ENCODE measurements around the gene PLEK. TPM values are rescaled to one million over a fixed set of nuclear protein-coding genes. Genes with fewer than 3 reads are reported as not detected.

Gene PLEK
- total and polyA plus RNA-seq, 2 donors (not counting 3 experiments of a cell fraction or from before 2014, with no cell fraction given) = 0.03 to 0.11 TPM

GRCh38 chr2:68432696-68433658 is 67.9 kb downstream of the PLEK start:
- Histone ChIP-seq H3K36me3 (ENCODE audit: control insufficient read depth in 2 of 2, extremely low read depth in 1 of 2, insufficient read depth in 2 of 2, low read length in 2 of 2) (no peaks in the 10 kb centered on the region), H2AFZ (ENCODE audit: low read depth, low read length) (no peak overlapping the region), H3K27me3 (ENCODE audit: control insufficient read depth in 2 of 2, insufficient read depth in 2 of 2, low read length in 2 of 2) (peaks cover 9 to 12% of the 10 kb centered on the region in 2 experiments), H4K20me1 (replicated peaks; ENCODE audit: control insufficient read depth, extremely low read depth, insufficient read depth, low read length) (no peaks in the 10 kb centered on the region), H3K79me2 (ENCODE audit: control insufficient read depth, insufficient read depth, low read length) (no peaks in the 10 kb centered on the region), H3K9me3 (replicated peaks; ENCODE audit: control insufficient read depth, insufficient read depth, low read length) (no peaks in the 10 kb centered on the region), H3K9ac (replicated peaks; ENCODE audit: extremely low read depth, insufficient read depth, low read length) (no peak overlapping the region), H3K4me2 (ENCODE audit: insufficient read depth, low read length) (no peak overlapping the region), H3K9me1 (replicated peaks; ENCODE audit: control insufficient read depth, extremely low read depth, insufficient read depth, low read length) (no peaks in the 10 kb centered on the region), H3K4me1 (ENCODE audit: control insufficient read depth, extremely low read depth, insufficient read depth, low read length) (no peaks in the 10 kb centered on the region), H3K4me3 (replicated peaks in 1 of 3; ENCODE audit: insufficient read depth in 1 of 3, low read depth in 1 of 3, low read length in 3 of 3) (no peak overlapping the region), H3K27ac (ENCODE audit: insufficient read depth, low read depth, low read length) (no peak overlapping the region)
- dilution Hi-C loops (cut with MboI; ENCODE audit: extremely low pct_ligation_motif_present, low sequenced_read_pairs) (no loop called here), intact Hi-C loops (cut with micrococcal nuclease) (no loop called here)
- CTCF ChIA-PET = interaction anchor here (1.9 kb wide), 1 partner anchor 8 kb away, joined by 23 read pairs; no protein-coding TSS in a partner anchor
- POLR2A ChIA-PET = no interaction called here
- no peak for TF ChIP-seq POLR2A (IDR thresholded peaks at IDR 0.05; ENCODE audit: low read depth, low read length)
- no peak for TF ChIP-seq POLR2AphosphoS5 (IDR thresholded peaks at IDR 0.05; ENCODE audit: insufficient read depth, low read depth, low read length)
- no peak for TF ChIP-seq MAX (IDR thresholded peaks at IDR 0.05; ENCODE audit: insufficient read depth, insufficient read length)
- no peak for TF ChIP-seq GATA2 (IDR thresholded peaks at IDR 0.05; ENCODE audit: insufficient read depth, insufficient read length, low read depth, low read length)
- TF ChIP-seq EZH2 (IDR thresholded peaks at IDR 0.05; ENCODE audit: borderline replicate concordance, low read depth, low read length, severe bottlenecking) = no peak
- TF ChIP-seq MYC (IDR thresholded peaks at IDR 0.05; ENCODE audit: low read depth, low read length) = no peak
- TF ChIP-seq JUN (IDR thresholded peaks at IDR 0.05; ENCODE audit: borderline replicate concordance, insufficient read depth, insufficient read length, low read depth) = no peak
- TF ChIP-seq CTCF (IDR thresholded peaks at IDR 0.05; ENCODE audit: extremely low read depth in 1 of 2, insufficient read depth in 1 of 2, low read depth in 1 of 2, low read length in 2 of 2) = no peak
- no peak for TF ChIP-seq FOS (IDR thresholded peaks at IDR 0.05; ENCODE audit: borderline replicate concordance, insufficient read depth, low read length)
- no TSS peak for BruUV-seq (replicated peaks)
- DNase-seq (ENCODE audit: low read depth, low spot score) (no peak), FAIRE-seq (no peak)
